Ovary (tissue), 9 donors: ENCODE measurements around the gene CADPS2. TPM values are rescaled to one million over a fixed set of nuclear protein-coding genes. Genes with fewer than 3 reads are reported as not detected.

Experiments
- DNase-seq, 5 donors: peaks; one replicate each; pipeline ENCODE4 v3.0.0-alpha.2; 2019 to 2020
- H3K27ac ChIP-seq, 2 donors: fragments of 200-600 bp; one replicate each; pipeline versions ENCODE4 v1.5.1 to v1.8.0; 2019 to 2022
- H3K27me3 ChIP-seq: fragments of 200-600 bp; one replicate; pipeline ENCODE4 v1.8.0; 2022
- H3K36me3 ChIP-seq: fragments of 200-600 bp; sonication (generic); one replicate; pipeline ENCODE4 v1.5.1; 2019
- H3K4me1 ChIP-seq: one replicate; pipeline ENCODE4 v1.8.1; 2013; ENCODE audit warnings: mild to moderate bottlenecking, moderate library complexity; ENCODE audit not compliant: insufficient read depth
- H3K4me3 ChIP-seq: fragments of 200-600 bp; sonication (generic); one replicate; pipeline ENCODE4 v1.5.1; 2017
- H3K9me3 ChIP-seq, 2 donors: fragments of 200-600 bp in 1 of 2; sonication (generic) in 1 of 2; one replicate each; pipeline versions ENCODE4 v1.5.1 to v1.8.1; 2013 to 2019; ENCODE audit warnings: mild to moderate bottlenecking in 1 of 2, moderate library complexity in 1 of 2
- EP300 ChIP-seq: sonication (generic); formaldehyde crosslinking; IDR thresholded peaks from one replicate; pipeline ENCODE4 v1.6.1; 2017; ENCODE audit warnings: antibody characterized with exemption
- POLR2A ChIP-seq: fragments of 450-650 bp; IDR thresholded peaks from one replicate; pipeline ENCODE4 v1.6.1; 2017; ENCODE audit warnings: antibody characterized with exemption, mild to moderate bottlenecking, moderate library complexity
- WGBS, 3 donors: extraction: QIAGEN DNeasy Blood & Tissue Kit in 1 of 3; methylation state at CpG; one replicate each; pipeline versions ENCODE4 v1.1.5 to v1.1.7; 2013 to 2017; 5-methylcytosine and 5-hydroxymethylcytosine counted together
- intact Hi-C, 4 donors: fragments of 100-400 bp; cut with DNase I; formaldehyde crosslinking; loops; one replicate each; pipeline versions ENCODE4 v1.11.0 to v1.15.1; 2022 to 2023
- polyA plus RNA-seq, 2 donors: library from polyadenylated mRNA; stranded (reverse); fragments of 200-250 nt in 1 of 2; fragments of 350-450 nt in 1 of 2; fragmentation: Illumina TruSeq in 1 of 2; extraction: RNeasy Lipid Tissue Mini Kit (QIAGEN cat#74804) in 1 of 2; gene quantifications; one replicate each; pipeline ENCODE4 v1.2.3, GENCODE V29; 2013 to 2014
- total RNA-seq, 7 donors: library from RNA; depleted of rRNA in 2 of 7; stranded (reverse); fragments of >200 nt in 2 of 7; fragmentation: NEBNext Ultra II Directional in 3 of 7; extraction: Animal tissue kit (Norgen Biotek cat#: 25700) in 3 of 7; gene quantifications; one replicate each; pipeline versions ENCODE4 v1.1.0 to v1.2.4, GENCODE V29; 2016 to 2023
- TF ChIP-seq, protein P1 (sequence below), 3 donors: fragments of 450-650 bp in 2 of 3; fragments of 200-600 bp in 1 of 3; IDR thresholded peaks; one replicate each; pipeline versions ENCODE4 v1.5.1 to v1.8.0; 2016 to 2022; ENCODE audit warnings: antibody characterized with exemption in 3 of 3, mild to moderate bottlenecking in 1 of 3
- donor health status: DM: no; HTN: no; CAD: no; lungs with moderate emphysema.
- donor health status: DM: no; HTN: no; CAD: no.
- donor health status: Bipolar disorder and iron deficiency.
- donor health status: DM: yes; HTN: yes; CAD: no.
- donor health status: DM: no; HTN: no; CAD: no.
- donor health status: DM: yes; HTN: yes; CAD: no.

Gene CADPS2
- total and polyA plus RNA-seq, 9 donors = 10.1 to 26.7 (median 16.6) TPM

DNA sequence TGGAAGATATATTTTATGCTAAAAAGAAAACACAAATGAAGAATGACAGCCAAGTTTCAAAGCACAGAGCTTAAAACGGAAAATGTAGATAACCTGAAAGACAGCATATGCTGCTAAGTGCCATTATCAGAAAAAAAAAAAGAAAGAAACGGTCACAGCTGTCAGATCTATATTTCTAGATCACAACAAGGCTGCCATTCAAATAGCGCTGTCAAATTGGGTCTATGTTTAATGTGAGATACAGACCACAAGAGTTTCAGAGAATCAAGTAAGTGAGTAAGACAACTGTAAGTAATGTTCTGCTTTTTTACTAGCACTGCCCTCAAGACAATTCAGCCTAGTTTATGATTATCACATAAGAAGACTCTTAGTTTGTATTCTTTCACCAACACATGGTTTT, 117.4 kb downstream of the CADPS2 start:
- TF ChIP-seq, protein P1, sequence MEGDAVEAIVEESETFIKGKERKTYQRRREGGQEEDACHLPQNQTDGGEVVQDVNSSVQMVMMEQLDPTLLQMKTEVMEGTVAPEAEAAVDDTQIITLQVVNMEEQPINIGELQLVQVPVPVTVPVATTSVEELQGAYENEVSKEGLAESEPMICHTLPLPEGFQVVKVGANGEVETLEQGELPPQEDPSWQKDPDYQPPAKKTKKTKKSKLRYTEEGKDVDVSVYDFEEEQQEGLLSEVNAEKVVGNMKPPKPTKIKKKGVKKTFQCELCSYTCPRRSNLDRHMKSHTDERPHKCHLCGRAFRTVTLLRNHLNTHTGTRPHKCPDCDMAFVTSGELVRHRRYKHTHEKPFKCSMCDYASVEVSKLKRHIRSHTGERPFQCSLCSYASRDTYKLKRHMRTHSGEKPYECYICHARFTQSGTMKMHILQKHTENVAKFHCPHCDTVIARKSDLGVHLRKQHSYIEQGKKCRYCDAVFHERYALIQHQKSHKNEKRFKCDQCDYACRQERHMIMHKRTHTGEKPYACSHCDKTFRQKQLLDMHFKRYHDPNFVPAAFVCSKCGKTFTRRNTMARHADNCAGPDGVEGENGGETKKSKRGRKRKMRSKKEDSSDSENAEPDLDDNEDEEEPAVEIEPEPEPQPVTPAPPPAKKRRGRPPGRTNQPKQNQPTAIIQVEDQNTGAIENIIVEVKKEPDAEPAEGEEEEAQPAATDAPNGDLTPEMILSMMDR (IDR thresholded peaks at IDR 0.05) = no peak
- TF ChIP-seq EP300 (no peak), POLR2A (no peak)
- intact Hi-C loops = no loop called here
- Histone ChIP-seq H3K4me3 (no peak overlapping the region), H3K27ac (no peak overlapping the region), H3K4me1 (no peaks in the 10 kb centered on the region), H3K36me3 (no peaks in the 10 kb centered on the region), H3K9me3 (no peaks in the 10 kb centered on the region), H3K27me3 (no peaks in the 10 kb centered on the region)
- 71 to 73% (median 72%) methylated on average over 3 of the region's 3 CpGs for WGBS, 3 donors
- DNase-seq = no peak

DNA sequence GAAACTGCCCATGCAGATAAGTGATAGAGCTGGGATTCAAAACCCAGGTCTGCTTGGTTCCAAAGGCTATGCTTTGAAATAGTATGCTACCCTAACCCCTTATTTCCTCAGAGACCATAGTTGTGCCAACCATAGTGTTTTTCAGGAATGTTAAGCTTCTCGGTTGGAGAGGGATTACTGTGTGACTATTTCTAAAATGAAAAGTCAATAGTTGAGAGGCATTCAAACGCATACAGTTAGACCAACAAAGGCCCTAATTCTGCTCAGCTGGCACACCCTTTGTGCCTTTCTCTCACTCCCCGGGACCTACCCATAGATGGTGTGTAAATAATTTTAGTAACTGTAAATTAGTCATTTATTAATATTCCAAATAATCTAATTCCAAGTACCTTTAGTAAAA, 118.9 kb downstream of the CADPS2 start:
- no peak for DNase-seq
- Histone ChIP-seq H3K9me3 (no peaks in the 10 kb centered on the region), H3K4me3 (no peak overlapping the region), H3K27me3 (no peaks in the 10 kb centered on the region), H3K36me3 (no peaks in the 10 kb centered on the region), H3K27ac (no peak overlapping the region), H3K4me1 (no peaks in the 10 kb centered on the region)
- TF ChIP-seq, protein P1 (IDR thresholded peaks at IDR 0.05) = no peak
- TF ChIP-seq POLR2A (no peak), EP300 (no peak)
- intact Hi-C loops = no loop called here
- 90 to 97% (median 94%) methylated on average over 3 of the region's 3 CpGs for WGBS, 3 donors

DNA sequence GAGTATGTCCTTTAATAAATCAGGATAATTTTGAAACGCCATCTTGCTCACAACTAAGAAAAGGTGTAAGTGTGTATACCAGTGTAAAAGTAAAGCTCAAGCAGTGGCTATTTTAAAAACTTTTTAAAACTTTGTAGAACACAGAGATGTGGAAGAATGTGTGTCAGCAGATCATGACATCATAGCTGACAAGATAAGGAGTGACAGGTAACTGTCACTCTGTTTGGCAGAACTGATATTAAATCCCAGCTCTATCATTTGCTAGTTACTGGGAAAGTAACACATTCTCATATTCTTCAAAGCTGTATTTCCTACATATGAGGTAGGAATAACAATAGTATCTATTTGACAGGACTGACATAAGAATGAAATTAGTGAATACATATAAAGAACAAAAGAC, 119.7 kb downstream of the CADPS2 start:
- WGBS, 3 donors = 90 to 98% (median 94%) methylated on average over 1 of the region's 1 CpG
- Histone ChIP-seq H3K4me1 (no peaks in the 10 kb centered on the region), H3K4me3 (no peak overlapping the region), H3K36me3 (no peaks in the 10 kb centered on the region), H3K27ac (no peak overlapping the region), H3K9me3 (no peaks in the 10 kb centered on the region), H3K27me3 (no peaks in the 10 kb centered on the region)
- intact Hi-C loops = no loop called here
- TF ChIP-seq, protein P1 (IDR thresholded peaks at IDR 0.05) = no peak
- TF ChIP-seq POLR2A (no peak), EP300 (no peak)
- no peak for DNase-seq

DNA sequence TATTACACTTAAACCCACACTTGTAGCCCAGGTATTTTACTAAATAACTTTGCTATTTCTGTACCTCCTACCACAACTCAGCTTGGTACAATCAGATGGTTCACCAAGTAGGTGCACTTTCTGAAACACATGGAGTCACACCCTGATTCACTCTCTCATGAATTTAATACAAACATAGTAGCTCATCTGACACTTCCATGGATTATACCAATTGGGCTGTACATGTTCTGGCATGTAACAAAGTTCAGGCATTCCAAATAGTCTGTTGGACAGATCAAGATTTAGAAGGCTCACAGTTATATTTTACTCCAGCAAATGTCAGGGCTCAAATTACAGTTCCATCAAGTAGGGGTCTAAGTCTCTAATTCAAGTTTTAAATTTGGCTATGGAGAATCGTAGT, 121.4 kb downstream of the CADPS2 start:
- Histone ChIP-seq H3K4me3 (no peak overlapping the region), H3K4me1 (no peaks in the 10 kb centered on the region), H3K27ac (no peak overlapping the region), H3K9me3 (no peaks in the 10 kb centered on the region), H3K36me3 (no peaks in the 10 kb centered on the region), H3K27me3 (no peaks in the 10 kb centered on the region)
- WGBS, 3 donors = 88 to 93% (median 91%) methylated on average over 1 of the region's 1 CpG
- intact Hi-C loops = no loop called here
- no peak for TF ChIP-seq EP300
- TF ChIP-seq, protein P1 (IDR thresholded peaks at IDR 0.05) = no peak
- TF ChIP-seq POLR2A = no peak
- no peak for DNase-seq

DNA sequence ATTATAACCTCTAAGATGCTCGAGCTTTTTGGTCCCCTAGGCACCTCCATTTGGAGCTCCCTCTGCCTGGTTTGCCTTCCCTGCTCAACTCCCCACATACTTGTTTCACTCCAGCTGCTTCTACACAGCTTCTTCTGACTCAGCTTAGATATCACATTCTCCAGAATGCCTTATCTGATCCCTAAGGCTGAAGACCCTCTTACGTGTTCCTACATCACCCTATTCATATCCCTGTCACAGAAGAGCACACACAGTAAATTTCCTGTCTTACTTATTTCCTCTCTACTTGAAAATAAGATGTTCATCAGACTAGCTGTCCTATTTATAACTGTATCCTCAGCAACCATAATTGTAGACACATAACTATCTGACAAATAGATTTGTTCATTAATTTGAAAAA, 122.2 kb downstream of the CADPS2 start:
- Histone ChIP-seq H3K27ac (no peak overlapping the region), H3K9me3 (no peaks in the 10 kb centered on the region), H3K4me3 (no peak overlapping the region), H3K36me3 (no peaks in the 10 kb centered on the region), H3K4me1 (no peaks in the 10 kb centered on the region), H3K27me3 (no peaks in the 10 kb centered on the region)
- WGBS, 3 donors = 62 to 84% (median 62%) methylated on average over 2 of the region's 2 CpGs
- DNase-seq = no peak
- intact Hi-C loops = no loop called here
- TF ChIP-seq POLR2A (no peak), EP300 (no peak)
- TF ChIP-seq, protein P1 (IDR thresholded peaks at IDR 0.05) = no peak
